ENCODE measurements around the gene RETREG2.

The RETREG2 gene

GRCh38 chr2:219230059-219230540 is 52.0 kb downstream of the RETREG2 start:
- Histone ChIP-seq H3K36me3 (replicated peaks; ENCODE audit: insufficient read depth, low read length) (peaks cover 9% of the 10 kb centered on the region; the same call in 1 of the 2 replicates), H3K4me3 (ENCODE audit: low read length) (peak overlapping the region; percentile 90), H3K9ac (ENCODE audit: low read length) (peak overlapping the region; percentile 90), H3K27ac (ENCODE audit: low read length) (peak overlapping the region; percentile 91), H3K9me3 (replicated peaks; ENCODE audit: insufficient read depth, low read length) (no peaks in the 10 kb centered on the region), H4K20me1 (ENCODE audit: insufficient read depth, low read length) (no peaks in the 10 kb centered on the region), H3K4me1 (ENCODE audit: low read length) (no peaks in the 10 kb centered on the region), H3K79me2 (ENCODE audit: low read length) (peaks cover 64% of the 10 kb centered on the region), H3F3A (ENCODE audit: insufficient read depth, low read length) (peaks cover 9% of the 10 kb centered on the region), H3K4me2 (ENCODE audit: low read depth, low read length) (peak overlapping the region; percentile 72), H2AFZ (ENCODE audit: low read length) (peak overlapping the region; percentile 43), H3K27me3 (replicated peaks; ENCODE audit: insufficient read depth, low read length) (no peaks in the 10 kb centered on the region), H3K9me2 (replicated peaks; ENCODE audit: insufficient read depth, low read length) (no peaks in the 10 kb centered on the region)
- TF ChIP-seq EZH2 (optimal IDR thresholded peaks at IDR 0.05; ENCODE audit: low read depth, low read length) (no peak), EZH2phosphoT487 (IDR thresholded peaks at IDR 0.05; ENCODE audit: low read length) (no peak)
- TF ChIP-seq, protein P1, sequence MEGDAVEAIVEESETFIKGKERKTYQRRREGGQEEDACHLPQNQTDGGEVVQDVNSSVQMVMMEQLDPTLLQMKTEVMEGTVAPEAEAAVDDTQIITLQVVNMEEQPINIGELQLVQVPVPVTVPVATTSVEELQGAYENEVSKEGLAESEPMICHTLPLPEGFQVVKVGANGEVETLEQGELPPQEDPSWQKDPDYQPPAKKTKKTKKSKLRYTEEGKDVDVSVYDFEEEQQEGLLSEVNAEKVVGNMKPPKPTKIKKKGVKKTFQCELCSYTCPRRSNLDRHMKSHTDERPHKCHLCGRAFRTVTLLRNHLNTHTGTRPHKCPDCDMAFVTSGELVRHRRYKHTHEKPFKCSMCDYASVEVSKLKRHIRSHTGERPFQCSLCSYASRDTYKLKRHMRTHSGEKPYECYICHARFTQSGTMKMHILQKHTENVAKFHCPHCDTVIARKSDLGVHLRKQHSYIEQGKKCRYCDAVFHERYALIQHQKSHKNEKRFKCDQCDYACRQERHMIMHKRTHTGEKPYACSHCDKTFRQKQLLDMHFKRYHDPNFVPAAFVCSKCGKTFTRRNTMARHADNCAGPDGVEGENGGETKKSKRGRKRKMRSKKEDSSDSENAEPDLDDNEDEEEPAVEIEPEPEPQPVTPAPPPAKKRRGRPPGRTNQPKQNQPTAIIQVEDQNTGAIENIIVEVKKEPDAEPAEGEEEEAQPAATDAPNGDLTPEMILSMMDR (IDR thresholded peaks at IDR 0.05; ENCODE audit: low read length) = no peak
- peak; percentile 67 for DNase-seq

DNA sequence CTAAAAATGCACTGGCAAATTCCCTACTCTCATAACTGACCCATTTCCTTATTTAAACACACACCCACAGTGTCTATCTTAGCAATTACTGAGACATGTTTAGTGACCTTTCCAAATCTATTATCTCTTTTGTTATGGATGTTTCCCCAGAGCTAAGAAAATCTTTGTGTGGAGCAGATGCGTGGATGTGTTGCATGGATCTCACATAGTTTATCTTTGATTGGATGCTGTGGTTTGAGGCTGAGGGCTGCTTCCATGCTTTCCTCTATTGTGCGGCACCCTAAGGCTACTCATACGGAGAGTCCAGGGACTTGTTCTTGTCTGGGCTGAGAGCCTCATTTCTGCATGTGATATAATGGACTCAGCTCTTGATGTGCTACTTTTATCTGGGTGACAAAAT is 56.3 kb downstream of the RETREG2 start:
- Histone ChIP-seq H3K9me2 (replicated peaks; ENCODE audit: insufficient read depth, low read length) (no peaks in the 10 kb centered on the region), H3K27me3 (replicated peaks; ENCODE audit: insufficient read depth, low read length) (no peaks in the 10 kb centered on the region), H3K4me2 (ENCODE audit: low read depth, low read length) (no peak overlapping the region), H3K9me3 (replicated peaks; ENCODE audit: insufficient read depth, low read length) (no peaks in the 10 kb centered on the region), H3K4me3 (ENCODE audit: low read length) (no peak overlapping the region), H3K79me2 (ENCODE audit: low read length) (peaks cover 38% of the 10 kb centered on the region), H2AFZ (ENCODE audit: low read length) (no peak overlapping the region), H3K4me1 (ENCODE audit: low read length) (no peaks in the 10 kb centered on the region), H3K36me3 (replicated peaks; ENCODE audit: insufficient read depth, low read length) (peaks cover 22% of the 10 kb centered on the region; the same call in 1 of the 2 replicates), H3K27ac (ENCODE audit: low read length) (no peak overlapping the region), H4K20me1 (ENCODE audit: insufficient read depth, low read length) (no peaks in the 10 kb centered on the region), H3F3A (ENCODE audit: insufficient read depth, low read length) (peaks cover 9% of the 10 kb centered on the region), H3K9ac (ENCODE audit: low read length) (no peak overlapping the region)
- no peak for DNase-seq
- TF ChIP-seq, protein P1 (IDR thresholded peaks at IDR 0.05; ENCODE audit: low read length) = no peak

Measured in MM.1S (cell line).